Small intestine (tissue), 7 donors: ENCODE data around the gene MBD2. TPM values are rescaled to one million over a fixed set of nuclear protein-coding genes. Genes with fewer than 3 reads are reported as not detected.
"Not testable (repeated sequence)": the region's sequence is repeated elsewhere in the genome, so short reads cannot be mapped to it uniquely, and the experiment has no call there.

Experiments
- DNase-seq, 2 donors: peaks; one replicate each; pipeline versions ENCODE4 v3.0.0 to v3.0.0-alpha.2; 2013
- FAIRE-seq: peaks from 2 replicates; lab custom pipeline; 2012; peaks lifted over from hg19 to GRCh38; lab: Jason Lieb, UNC
- H3K27ac ChIP-seq, 3 donors: one replicate each; pipeline ENCODE4 v1.5.1; 2013; ENCODE audit warnings: low read length in 2 of 3, mild to moderate bottlenecking in 2 of 3, control low read depth in 1 of 3, inconsistent platforms in 1 of 3, low read depth in 1 of 3, moderate library complexity in 1 of 3
- H3K27me3 ChIP-seq, 3 donors: one replicate each; pipeline ENCODE4 v1.6.1; 2013; ENCODE audit warnings: low read length in 3 of 3, inconsistent platforms in 1 of 3; ENCODE audit not compliant: control insufficient read depth in 3 of 3, insufficient read depth in 3 of 3
- H3K36me3 ChIP-seq, 3 donors: one replicate each; pipeline ENCODE4 v1.6.1; 2013; ENCODE audit warnings: low read length in 3 of 3, inconsistent platforms in 1 of 3, low read depth in 1 of 3, mild to moderate bottlenecking in 1 of 3, moderate library complexity in 1 of 3; ENCODE audit not compliant: control insufficient read depth in 3 of 3, insufficient read depth in 2 of 3
- H3K4me1 ChIP-seq, 3 donors: one replicate each; pipeline ENCODE4 v1.6.1; 2013; ENCODE audit warnings: low read length in 2 of 3, inconsistent platforms in 1 of 3, low read depth in 1 of 3, mild to moderate bottlenecking in 1 of 3, moderate library complexity in 1 of 3; ENCODE audit not compliant: control insufficient read depth in 3 of 3, insufficient read depth in 2 of 3
- H3K4me3 ChIP-seq, 3 donors: one replicate each; pipeline ENCODE4 v1.5.1; 2013; ENCODE audit warnings: low read length in 3 of 3, control low read depth in 1 of 3, inconsistent platforms in 1 of 3, low read depth in 1 of 3, mild to moderate bottlenecking in 1 of 3, moderate library complexity in 1 of 3
- H3K9me3 ChIP-seq, 2 donors: one replicate each; pipeline ENCODE4 v1.6.1; 2013; ENCODE audit warnings: low read depth in 1 of 2, low read length in 1 of 2; ENCODE audit not compliant: control insufficient read depth in 2 of 2, insufficient read depth in 1 of 2
- WGBS, 3 donors: extraction: QIAGEN DNeasy Blood & Tissue Kit; methylation state at CpG; one replicate each; pipeline ENCODE4 v1.1.7; 2013; 5-methylcytosine and 5-hydroxymethylcytosine counted together
- polyA plus RNA-seq, 4 donors: library from polyadenylated mRNA; stranded (reverse) in 3 of 4; unstranded in 1 of 4; fragments of 200-250 nt in 3 of 4; fragments of 120-200 nt in 1 of 4; gene quantifications; one replicate each; pipeline versions ENCODE4 v1.2.1 to v1.2.3, GENCODE V29; 2013
- donor health status: healthy with polysubstance abuse.
- donor health status: control.
- donor health status: control.
- donor health status: Bipolar disorder and iron deficiency.
- donor health status: healthy.

MBD2 gene
- polyA plus RNA-seq, 4 donors, result 24.0 to 65.1 (median 36.9) TPM

DNA sequence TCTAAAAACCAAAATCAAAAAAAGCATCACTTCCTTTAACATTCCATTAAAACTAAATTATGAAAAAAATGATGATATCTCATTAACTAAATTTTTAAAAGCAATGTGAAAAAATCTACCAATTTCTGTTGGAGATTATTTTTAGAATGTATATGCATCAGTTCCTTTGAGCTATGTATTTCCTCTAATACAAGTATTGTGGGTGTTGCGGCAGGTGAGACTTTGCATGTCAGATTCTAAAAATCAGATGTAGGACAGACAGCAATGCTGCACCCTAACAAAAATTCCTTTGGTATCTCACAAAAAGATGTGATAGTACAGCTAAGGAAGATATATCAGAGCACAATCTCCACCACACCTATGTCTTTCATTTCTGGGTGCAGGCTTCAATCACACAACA, 6.8 kb downstream of the MBD2 start:
- no peak for FAIRE-seq
- H3K9me3 ChIP-seq, result no peaks in the 10 kb centered on the region
- peaks cover 0 to 4% (median 0%) of the 10 kb centered on the region in 3 donors for H3K36me3 ChIP-seq
- H3K27ac ChIP-seq, result no peak overlapping the region
- 80 to 92% (median 85%) methylated on average over 1 of the region's 1 CpG for WGBS, 3 donors
- H3K4me1 ChIP-seq, result peaks cover 5 to 13% (median 8%) of the 10 kb centered on the region in 3 donors
- no peak overlapping the region for H3K4me3 ChIP-seq
- DNase-seq, result no peak
- H3K27me3 ChIP-seq, result no peaks in the 10 kb centered on the region

DNA sequence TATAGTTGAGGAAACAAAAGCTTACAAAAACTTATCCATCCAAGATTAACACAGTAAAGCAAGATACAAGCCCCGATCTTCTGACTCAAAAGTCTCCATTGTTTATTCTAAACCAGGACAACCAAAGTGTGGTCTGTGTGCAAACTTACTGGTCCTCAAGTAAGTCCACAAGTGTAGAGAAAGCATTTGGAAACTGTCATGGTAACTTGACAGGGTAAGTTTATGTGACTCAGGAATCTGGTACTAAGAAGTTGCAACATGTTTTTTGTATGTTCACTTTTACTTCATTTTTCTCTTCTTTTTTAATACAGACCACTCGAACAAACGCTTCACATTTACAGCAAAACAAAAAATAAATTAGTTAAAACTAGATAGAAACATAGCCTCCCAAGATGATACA, 9.4 kb downstream of the MBD2 start:
- H3K4me3 ChIP-seq, result no peak overlapping the region
- no peak overlapping the region for H3K27ac ChIP-seq
- no peaks in the 10 kb centered on the region for H3K9me3 ChIP-seq
- H3K27me3 ChIP-seq, result no peaks in the 10 kb centered on the region
- H3K36me3 ChIP-seq, result peaks cover 0 to 4% (median 0%) of the 10 kb centered on the region in 3 donors
- H3K4me1 ChIP-seq, result peaks cover 0 to 9% (median 0%) of the 10 kb centered on the region in 3 donors
- no peak for FAIRE-seq
- no peak for DNase-seq
- 83 to 96% (median 84%) methylated on average over 3 of the region's 3 CpGs for WGBS, 3 donors

DNA sequence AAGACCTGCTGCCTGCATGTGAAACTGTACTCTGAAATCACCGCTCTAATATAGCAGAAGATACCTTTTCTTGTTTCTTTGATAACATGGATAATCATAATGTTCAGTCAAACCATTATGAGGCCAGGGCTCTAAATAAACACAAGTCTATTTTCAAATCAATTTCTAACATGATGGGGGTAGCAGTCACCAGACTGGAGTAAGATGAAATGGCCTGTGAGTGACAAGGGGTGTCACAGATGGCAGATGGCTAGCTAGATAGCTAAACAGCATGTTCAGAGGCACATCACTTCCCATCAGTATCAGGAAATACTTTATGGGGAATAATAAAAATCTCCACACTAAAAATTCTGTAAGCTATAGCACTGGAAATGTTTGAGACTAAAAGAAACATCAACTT, 14.0 kb downstream of the MBD2 start:
- Histone ChIP-seq H3K4me1 (peaks cover 0 to 11% (median 0%) of the 10 kb centered on the region in 3 donors), H3K27ac (peak overlapping the region in 1 of 3 donors; percentile 11), H3K9me3 (no peaks in the 10 kb centered on the region), H3K36me3 (no peaks in the 10 kb centered on the region), H3K4me3 (no peak overlapping the region), H3K27me3 (no peaks in the 10 kb centered on the region)
- no peak for FAIRE-seq
- DNase-seq, result no peak
- WGBS, 3 donors, result 76 to 92% (median 91%) methylated on average over 1 of the region's 1 CpG

- H3K4me1 ChIP-seq, result peaks cover 0 to 11% (median 0%) of the 10 kb centered on the region in 3 donors
- H3K27me3 ChIP-seq, result no peaks in the 10 kb centered on the region
- H3K27ac ChIP-seq, result peak overlapping the region in 1 of 3 donors; percentile 13
- H3K9me3 ChIP-seq, result no peaks in the 10 kb centered on the region
- WGBS, 3 donors, result 80 to 92% (median 83%) methylated on average over 1 of the region's 1 CpG
- peaks cover 0 to 2% (median 0%) of the 10 kb centered on the region in 3 donors for H3K36me3 ChIP-seq
- H3K4me3 ChIP-seq, result no peak overlapping the region
- no peak for FAIRE-seq
- no peak for DNase-seq
These were observed 14.8 kb downstream of the MBD2 start for GRCh38 chr18:54209471-54210180.

GRCh38 chr18:54206447-54206846, 18.0 kb downstream of the MBD2 start:
- Histone ChIP-seq H3K4me3 (no peak overlapping the region), H3K9me3 (no peaks in the 10 kb centered on the region), H3K27me3 (no peaks in the 10 kb centered on the region), H3K4me1 (peaks cover 0 to 7% (median 0%) of the 10 kb centered on the region in 3 donors), H3K27ac (no peak overlapping the region), H3K36me3 (peaks cover 4 to 9% (median 8%) of the 10 kb centered on the region in 3 donors)
- 32 to 46% (median 39%) methylated on average over 2 of the region's 2 CpGs for WGBS, 3 donors
- DNase-seq, result no peak
- FAIRE-seq, result no peak

GRCh38 chr18:54205959-54206358, 18.5 kb downstream of the MBD2 start:
- 37 to 77% (median 39%) methylated on average over 1 of the region's 1 CpG for WGBS, 3 donors
- Histone ChIP-seq H3K27me3 (no peaks in the 10 kb centered on the region), H3K4me3 (no peak overlapping the region), H3K4me1 (peaks cover 0 to 5% (median 0%) of the 10 kb centered on the region in 3 donors), H3K27ac (no peak overlapping the region), H3K36me3 (peaks cover 4 to 10% (median 8%) of the 10 kb centered on the region in 3 donors), H3K9me3 (no peaks in the 10 kb centered on the region)
- FAIRE-seq (no peak), DNase-seq (no peak)

- not testable (repeated sequence) for FAIRE-seq, DNase-seq, H3K4me1 ChIP-seq, H3K27me3 ChIP-seq, H3K4me3 ChIP-seq, H3K9me3 ChIP-seq, H3K27ac ChIP-seq
- H3K36me3 ChIP-seq, result peaks cover 4 to 10% (median 8%) of the 10 kb centered on the region in 3 donors
- 75 to 77% (median 77%) methylated on average over 6 of the region's 6 CpGs for WGBS, 3 donors
These were observed 19.0 kb downstream of the MBD2 start for GRCh38 chr18:54205448-54205847.

DNA sequence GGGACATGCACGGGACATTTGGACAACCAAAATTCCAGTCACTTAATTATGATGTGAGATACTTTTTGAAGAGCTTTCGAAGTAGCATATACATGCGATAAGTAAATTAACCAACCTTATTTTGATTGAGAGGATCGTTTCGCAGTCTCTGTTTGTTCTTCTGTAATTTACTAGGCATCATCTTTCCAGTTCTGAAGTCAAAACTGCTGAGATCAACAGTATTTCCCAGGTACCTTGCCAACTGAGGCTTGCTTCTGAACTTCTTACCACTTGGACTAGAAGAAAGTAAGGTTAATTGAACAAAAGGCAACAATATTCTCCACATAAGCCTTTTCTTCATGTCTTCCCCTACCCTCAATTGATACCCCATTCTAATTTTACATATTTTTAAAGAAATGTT, 19.6 kb downstream of the MBD2 start:
- Histone ChIP-seq H3K4me3 (no peak overlapping the region), H3K27me3 (no peaks in the 10 kb centered on the region), H3K27ac (no peak overlapping the region), H3K9me3 (no peaks in the 10 kb centered on the region), H3K36me3 (peaks cover 4 to 10% (median 8%) of the 10 kb centered on the region in 3 donors), H3K4me1 (peaks cover 0 to 5% (median 0%) of the 10 kb centered on the region in 3 donors)
- 93 to 97% (median 94%) methylated on average over 5 of the region's 5 CpGs for WGBS, 3 donors
- no peak for FAIRE-seq
- DNase-seq, result no peak
